Smooth muscle cell (in vitro differentiated cells): Measurements from ENCODE around the gene ZNF579. TPM values are rescaled to one million over a fixed set of nuclear protein-coding genes. Genes with fewer than 3 reads are reported as not detected.

Experiments
- DNase-seq: peaks from one replicate; lab custom pipeline; 2025; ENCODE audit not compliant: unreplicated experiment; lab: John Stamatoyannopoulos, UW
- H2AFZ ChIP-seq: fragments of 200-600 bp; sonication (generic); 2 replicates; pipeline ENCODE4 v1.6.0; 2016; ENCODE audit warnings: antibody characterized with exemption, low read depth, mild to moderate bottlenecking
- H3F3A ChIP-seq: fragments of 200-600 bp; sonication (generic); 2 replicates; pipeline ENCODE4 v1.6.0; 2017; ENCODE audit warnings: antibody characterized with exemption, low read depth
- H3K27ac ChIP-seq: fragments of 200-600 bp; sonication (generic); 2 replicates; pipeline ENCODE4 v1.5.1; 2016; ENCODE audit warnings: low read depth, mild to moderate bottlenecking
- H3K27me3 ChIP-seq: fragments of 200-600 bp; sonication (generic); 2 replicates; pipeline ENCODE4 v1.6.1; 2016; ENCODE audit warnings: low read depth, mild to moderate bottlenecking
- H3K36me3 ChIP-seq: fragments of 200-600 bp; sonication (generic); 2 replicates; pipeline ENCODE4 v1.5.1; 2016; ENCODE audit warnings: low read depth
- H3K4me1 ChIP-seq: fragments of 200-600 bp; sonication (generic); 2 replicates; pipeline ENCODE4 v1.5.1; 2016; ENCODE audit warnings: low read depth
- H3K4me2 ChIP-seq: fragments of 200-600 bp; sonication (generic); 2 replicates; pipeline ENCODE4 v1.6.0; 2016; ENCODE audit warnings: mild to moderate bottlenecking
- H3K4me3 ChIP-seq: fragments of 200-600 bp; sonication (generic); 2 replicates; pipeline ENCODE4 v1.5.1; 2016; ENCODE audit warnings: mild to moderate bottlenecking
- H3K79me2 ChIP-seq: fragments of 200-600 bp; sonication (generic); 2 replicates; pipeline ENCODE4 v1.6.0; 2016; ENCODE audit warnings: low read depth, mild to moderate bottlenecking
- H3K9ac ChIP-seq: fragments of 200-600 bp; sonication (generic); 2 replicates; pipeline ENCODE4 v1.6.0; 2016; ENCODE audit warnings: low read depth
- H3K9me3 ChIP-seq: fragments of 200-600 bp; sonication (generic); replicated peaks from 2 replicates; pipeline ENCODE4 v1.5.1; 2016; ENCODE audit warnings: low read depth
- H4K20me1 ChIP-seq: fragments of 200-600 bp; sonication (generic); 2 replicates; pipeline ENCODE4 v1.6.0; 2016; ENCODE audit warnings: low read depth
- CTCF ChIP-seq: fragments of 200-600 bp; sonication (generic); IDR thresholded peaks from 2 replicates; pipeline ENCODE4 v1.5.1; 2017; ENCODE audit warnings: borderline replicate concordance, mild to moderate bottlenecking, antibody characterized with exemption; ENCODE audit not compliant: insufficient read depth, poor library complexity, severe bottlenecking
- WGBS: methylation state at CpG from one replicate; pipeline ENCODE4 v1.1.7; 2016; ENCODE audit warnings: low lambda C conversion rate; 5-methylcytosine and 5-hydroxymethylcytosine counted together
- polyA plus RNA-seq: library from polyadenylated mRNA; unstranded; fragments of >200 nt; fragmentation: Nextera tagmentation; extraction: Ambion mirVana; gene quantifications from 2 replicates; pipeline ENCODE4 v1.2.1, GENCODE V29; 2016
- total RNA-seq: library from RNA; depleted of rRNA; stranded (reverse); fragments of >200 nt; gene quantifications from 2 replicates; pipeline ENCODE4 v1.2.3, GENCODE V29; 2014

The ZNF579 gene
- total and polyA plus RNA-seq, 2 experiments from 2014 or later: 4.2 to 15.1 TPM

- Histone ChIP-seq H2AFZ (no peak overlapping the region), H3K27me3 (no peaks in the 10 kb centered on the region), H4K20me1 (no peaks in the 10 kb centered on the region), H3K9ac (no peak overlapping the region), H3K9me3 (no peaks in the 10 kb centered on the region), H3K36me3 (no peaks in the 10 kb centered on the region), H3K4me3 (no peak overlapping the region), H3K79me2 (no peaks in the 10 kb centered on the region), H3F3A (no peaks in the 10 kb centered on the region), H3K27ac (no peak overlapping the region), H3K4me1 (no peaks in the 10 kb centered on the region), H3K4me2 (no peak overlapping the region)
- no peak for DNase-seq
- WGBS: 63% methylated on average over 11 of the region's 12 CpGs
- no peak for TF ChIP-seq CTCF
Measured at GRCh38 chr19:55563261-55563690, 17.4 kb downstream of the ZNF579 start.

- no peaks in the 10 kb centered on the region for H4K20me1 ChIP-seq
- no peaks in the 10 kb centered on the region for H3K79me2 ChIP-seq
- DNase-seq: no peak
- H2AFZ ChIP-seq: no peak overlapping the region
- H3F3A ChIP-seq: no peaks in the 10 kb centered on the region
- no peaks in the 10 kb centered on the region for H3K9me3 ChIP-seq
- H3K4me1 ChIP-seq: no peaks in the 10 kb centered on the region
- no peak overlapping the region for H3K27ac ChIP-seq
- TF ChIP-seq CTCF: no peak
- H3K4me3 ChIP-seq: no peak overlapping the region
- no peak overlapping the region for H3K4me2 ChIP-seq
- no peaks in the 10 kb centered on the region for H3K27me3 ChIP-seq
- WGBS: 86% methylated on average over 9 of the region's 9 CpGs
- H3K36me3 ChIP-seq: no peaks in the 10 kb centered on the region
- H3K9ac ChIP-seq: no peak overlapping the region
Measured at GRCh38 chr19:55559684-55560083, 21.0 kb downstream of the ZNF579 start.

GRCh38 chr19:55554741-55555152, 25.9 kb downstream of the ZNF579 start:
- DNase-seq: no peak
- Histone ChIP-seq H4K20me1 (no peaks in the 10 kb centered on the region), H3K36me3 (no peaks in the 10 kb centered on the region), H3K4me1 (peaks cover 27% of the 10 kb centered on the region), H3F3A (peaks cover 4% of the 10 kb centered on the region), H3K4me3 (no peak overlapping the region), H3K27ac (no peak overlapping the region), H3K9me3 (no peaks in the 10 kb centered on the region), H3K4me2 (no peak overlapping the region), H2AFZ (no peak overlapping the region), H3K9ac (no peak overlapping the region), H3K79me2 (no peaks in the 10 kb centered on the region), H3K27me3 (no peaks in the 10 kb centered on the region)
- no peak for TF ChIP-seq CTCF
- WGBS: 93% methylated on average over 8 of the region's 8 CpGs

GRCh38 chr19:55554302-55554701, 26.3 kb downstream of the ZNF579 start:
- Histone ChIP-seq H3K27me3 (no peaks in the 10 kb centered on the region), H2AFZ (no peak overlapping the region), H3K4me1 (peaks cover 31% of the 10 kb centered on the region), H3K36me3 (no peaks in the 10 kb centered on the region), H3F3A (peaks cover 4% of the 10 kb centered on the region), H3K4me2 (no peak overlapping the region), H3K79me2 (no peaks in the 10 kb centered on the region), H3K9me3 (no peaks in the 10 kb centered on the region), H4K20me1 (no peaks in the 10 kb centered on the region), H3K27ac (no peak overlapping the region), H3K9ac (no peak overlapping the region), H3K4me3 (no peak overlapping the region)
- DNase-seq: no peak
- 96% methylated on average over 9 of the region's 9 CpGs for WGBS
- no peak for TF ChIP-seq CTCF
